CD4-positive, alpha-beta memory T cell (primary cell): ENCODE data around the gene PILRB. TPM values are rescaled to one million over a fixed set of nuclear protein-coding genes. Genes with fewer than 3 reads are reported as not detected.
"Not testable (repeated sequence)": the region's sequence is repeated elsewhere in the genome, so short reads cannot be mapped to it uniquely, and the experiment has no call there.

Source experiments
- CTCF ChIA-PET: fragments of 350-600 bp; sonication (Branson Sonifier 250); formaldehyde crosslinking; loops from one replicate; lab custom pipeline; 2021; ENCODE audit warnings: inconsistent platforms; ENCODE audit not compliant: partially characterized antibody; lab: Charles Lee
- POLR2A ChIA-PET: fragments of 350-600 bp; sonication (Branson Sonifier 250); formaldehyde crosslinking; loops from one replicate; lab custom pipeline; 2021; ENCODE audit not compliant: partially characterized antibody; lab: Charles Lee
- DNase-seq, 5 donors: peaks; one replicate each; pipeline versions ENCODE4 v3.0.0 to v3.0.0-alpha.2; 2020 to 2022; ENCODE audit warnings: mixed read lengths in 1 of 5
- H3K27ac ChIP-seq: one replicate; pipeline ENCODE4 v1.7.0; 2013; ENCODE audit warnings: low read depth, low read length
- H3K27me3 ChIP-seq: 2 replicates; pipeline ENCODE4 v1.7.0; 2013; ENCODE audit warnings: mild to moderate bottlenecking, low read length, moderate library complexity; ENCODE audit not compliant: insufficient read depth
- H3K36me3 ChIP-seq: 2 replicates; pipeline ENCODE4 v1.7.0; 2013; ENCODE audit warnings: mild to moderate bottlenecking, low read length, moderate library complexity; ENCODE audit not compliant: insufficient read depth
- H3K4me1 ChIP-seq: 2 replicates; pipeline ENCODE4 v1.7.0; 2013; ENCODE audit warnings: mild to moderate bottlenecking, low read length, moderate library complexity; ENCODE audit not compliant: insufficient read depth
- H3K4me3 ChIP-seq, 2 donors: one replicate each; pipeline ENCODE4 v1.7.0; 2013; ENCODE audit warnings: low read length in 2 of 2, mild to moderate bottlenecking in 1 of 2
- H3K9me3 ChIP-seq, 2 donors: one replicate each; pipeline ENCODE4 v1.7.0; 2013; ENCODE audit warnings: low read length in 2 of 2, control low read depth in 1 of 2; ENCODE audit not compliant: control insufficient read depth in 1 of 2
- H3K27ac Mint-ChIP-seq, 7 donors: one replicate each; pipeline ENCODE4 v1.8.0; 2020 to 2021; ENCODE audit warnings: mixed read lengths in 7 of 7, mild to moderate bottlenecking in 6 of 7, inconsistent platforms in 3 of 7, moderate library complexity in 3 of 7
- H3K27me3 Mint-ChIP-seq, 2 donors: one replicate each; pipeline ENCODE4 v1.8.0; 2020 to 2021; ENCODE audit warnings: mixed read lengths in 2 of 2
- H3K36me3 Mint-ChIP-seq, 2 donors: one replicate each; pipeline ENCODE4 v1.8.0; 2020 to 2021; ENCODE audit warnings: mixed read lengths in 2 of 2, inconsistent platforms in 1 of 2, mild to moderate bottlenecking in 1 of 2
- H3K4me1 Mint-ChIP-seq, 4 donors: one replicate each; pipeline ENCODE4 v1.8.0; 2020 to 2021; ENCODE audit warnings: mixed read lengths in 4 of 4, mild to moderate bottlenecking in 1 of 4
- H3K4me3 Mint-ChIP-seq, 8 donors: one replicate each; pipeline ENCODE4 v1.8.0; 2020 to 2021; ENCODE audit warnings: mixed read lengths in 8 of 8, mild to moderate bottlenecking in 7 of 8, moderate library complexity in 6 of 8, inconsistent platforms in 3 of 8
- H3K9me3 Mint-ChIP-seq, 8 donors: one replicate each; pipeline ENCODE4 v1.8.0; 2020 to 2021; ENCODE audit warnings: mixed read lengths in 8 of 8, mild to moderate bottlenecking in 5 of 8, inconsistent platforms in 3 of 8, moderate library complexity in 1 of 8
- intact Hi-C: fragments of 100-400 bp; cut with micrococcal nuclease; formaldehyde crosslinking; loops from one replicate; pipeline ENCODE4 v1.15.1; 2023
- polyA plus RNA-seq, 2 donors: library from polyadenylated mRNA; unstranded; fragments of 300-500 nt; fragmentation: Illumina TruSeq; gene quantifications; one replicate each; pipeline ENCODE4 v1.2.3, GENCODE V29; 2021
- total RNA-seq, 2 experiments: library from RNA; stranded (reverse); gene quantifications; one replicate each; pipeline ENCODE4 v1.2.3, GENCODE V29; 2021

Gene PILRB
- total and polyA plus RNA-seq, 4 experiments from 2014 or later = 1.1 to 117 (median 54.7) TPM

- Histone ChIP-seq H3K27ac (no peak overlapping the region), H3K36me3 (peaks cover 20% of the 10 kb centered on the region), H3K9me3 (no peaks in the 10 kb centered on the region), H3K4me1 (peaks cover 15% of the 10 kb centered on the region), H3K27me3 (no peaks in the 10 kb centered on the region), H3K4me3 (no peak overlapping the region)
- Mint-ChIP-seq H3K36me3 (peaks cover 31 to 46% of the 10 kb centered on the region in 2 donors), H3K27ac (peak overlapping the region in 1 of 7 donors; percentile 38), H3K27me3 (no peaks in the 10 kb centered on the region), H3K4me1 (peaks cover 10 to 31% (median 21%) of the 10 kb centered on the region in 4 donors), H3K4me3 (no peak overlapping the region), H3K9me3 (peaks cover 0 to 1% (median 0%) of the 10 kb centered on the region in 8 donors)
- CTCF ChIA-PET = no interaction called here
- intact Hi-C loops = no loop called here
- DNase-seq = no peak
- POLR2A ChIA-PET = no interaction called here
Measured at GRCh38 chr7:100364480-100364879, 6.6 kb downstream of the PILRB start.

DNA sequence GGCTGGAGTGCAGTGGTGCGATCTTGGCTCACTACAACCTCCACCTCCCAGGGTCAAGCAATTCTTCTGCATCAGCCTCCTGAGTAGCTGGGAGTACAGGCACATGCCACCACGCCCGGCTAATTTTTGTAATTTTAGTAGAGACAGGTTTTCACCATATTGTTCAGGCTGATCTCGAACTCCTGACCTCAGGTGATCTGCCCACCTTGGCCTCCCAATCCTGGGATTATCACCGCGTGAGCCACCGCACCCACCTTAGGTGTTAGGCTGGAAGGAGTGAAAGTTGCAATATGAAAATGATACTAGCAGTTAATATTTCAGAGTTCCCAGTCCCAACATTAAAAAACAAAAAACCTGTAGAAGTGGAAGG lies 8.1 kb downstream of the PILRB start:
- DNase-seq, CTCF ChIA-PET, H3K27me3 ChIP-seq, H3K27me3 Mint-ChIP-seq, POLR2A ChIA-PET, H3K4me3 ChIP-seq, H3K9me3 Mint-ChIP-seq, H3K27ac ChIP-seq, H3K9me3 ChIP-seq: not testable (repeated sequence)
- H3K36me3 Mint-ChIP-seq = peaks cover 21 to 35% of the 10 kb centered on the region in 2 donors
- H3K4me1 Mint-ChIP-seq = peaks cover 10 to 31% (median 19%) of the 10 kb centered on the region in 4 donors
- intact Hi-C loops = loop anchor here (5.0 kb wide), 1 partner anchor 41 kb away; no protein-coding TSS in a partner anchor
- Histone ChIP-seq H3K36me3 (peaks cover 11% of the 10 kb centered on the region), H3K4me1 (peaks cover 15% of the 10 kb centered on the region)
- peak overlapping the region in 1 of 8 donors; percentile 20 for H3K4me3 Mint-ChIP-seq
- H3K27ac Mint-ChIP-seq = peak overlapping the region; percentile 60 to 86 (median 64)

GRCh38 chr7:100366411-100367250 lies 8.7 kb downstream of the PILRB start:
- DNase-seq = no peak
- H3K4me3 Mint-ChIP-seq = peak overlapping the region in 2 of 8 donors; percentile 20 to 64
- intact Hi-C loops = loop anchor here (5.0 kb wide), 1 partner anchor 41 kb away; no protein-coding TSS in a partner anchor
- Histone ChIP-seq H3K4me3 (no peak overlapping the region), H3K9me3 (no peaks in the 10 kb centered on the region), H3K36me3 (peaks cover 6% of the 10 kb centered on the region), H3K27me3 (no peaks in the 10 kb centered on the region), H3K4me1 (peaks cover 15% of the 10 kb centered on the region), H3K27ac (no peak overlapping the region)
- POLR2A ChIA-PET = no interaction called here
- peaks cover 19 to 31% of the 10 kb centered on the region in 2 donors for H3K36me3 Mint-ChIP-seq
- H3K27ac Mint-ChIP-seq = peak overlapping the region; percentile 62 to 86 (median 77)
- peaks cover 10 to 31% (median 19%) of the 10 kb centered on the region in 4 donors for H3K4me1 Mint-ChIP-seq
- CTCF ChIA-PET = no interaction called here
- H3K9me3 Mint-ChIP-seq = peaks cover 0 to 1% (median 0%) of the 10 kb centered on the region in 8 donors
- H3K27me3 Mint-ChIP-seq = no peaks in the 10 kb centered on the region

DNA sequence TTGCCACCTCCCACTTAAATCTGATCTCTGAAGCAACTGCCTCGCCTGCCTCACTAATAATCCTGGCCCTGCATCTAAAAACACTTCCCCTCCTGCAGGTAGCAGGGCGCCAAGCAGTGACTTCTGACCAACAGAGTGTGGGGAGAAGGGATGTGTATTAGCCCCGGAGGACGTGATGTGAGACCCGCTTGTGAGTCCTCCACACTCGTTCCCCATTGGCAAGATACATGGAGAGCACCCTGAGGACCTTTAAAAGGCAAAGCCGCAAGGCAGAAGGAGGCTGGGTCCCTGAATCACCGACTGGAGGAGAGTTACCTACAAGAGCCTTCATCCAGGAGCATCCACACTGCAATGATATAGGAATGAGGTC lies 9.3 kb downstream of the PILRB start:
- Mint-ChIP-seq H3K36me3 (peaks cover 13 to 25% of the 10 kb centered on the region in 2 donors), H3K9me3 (peaks cover 0 to 1% (median 0%) of the 10 kb centered on the region in 8 donors), H3K4me1 (peaks cover 10 to 31% (median 19%) of the 10 kb centered on the region in 4 donors), H3K4me3 (no peak overlapping the region), H3K27ac (peak overlapping the region in 3 of 7 donors; percentile 64 to 77 (median 70)), H3K27me3 (no peaks in the 10 kb centered on the region)
- H3K4me1 ChIP-seq = peaks cover 15% of the 10 kb centered on the region
- no peak overlapping the region for H3K4me3 ChIP-seq
- no peaks in the 10 kb centered on the region for H3K9me3 ChIP-seq
- no peaks in the 10 kb centered on the region for H3K36me3 ChIP-seq
- ChIA-PET POLR2A (no interaction called here), CTCF (no interaction called here)
- DNase-seq = no peak
- H3K27ac ChIP-seq = no peak overlapping the region
- no peaks in the 10 kb centered on the region for H3K27me3 ChIP-seq
- intact Hi-C loops = loop anchor here (5.0 kb wide), 1 partner anchor 40 kb away; no protein-coding TSS in a partner anchor

GRCh38 chr7:100367676-100368613 lies 10.0 kb downstream of the PILRB start:
- Mint-ChIP-seq H3K27me3 (no peaks in the 10 kb centered on the region), H3K9me3 (peaks cover 0 to 1% (median 0%) of the 10 kb centered on the region in 8 donors), H3K4me1 (peaks cover 10 to 31% (median 21%) of the 10 kb centered on the region in 4 donors), H3K27ac (peak overlapping the region in 5 of 7 donors; percentile 15 to 77 (median 64)), H3K36me3 (peaks cover 11 to 23% of the 10 kb centered on the region in 2 donors), H3K4me3 (no peak overlapping the region)
- Histone ChIP-seq H3K27ac (no peak overlapping the region), H3K9me3 (no peaks in the 10 kb centered on the region), H3K4me1 (peaks cover 15% of the 10 kb centered on the region), H3K4me3 (no peak overlapping the region), H3K36me3 (no peaks in the 10 kb centered on the region), H3K27me3 (no peaks in the 10 kb centered on the region)
- no peak for DNase-seq
- ChIA-PET CTCF (no interaction called here), POLR2A (no interaction called here)
- intact Hi-C loops = loop anchor here (5.0 kb wide), 1 partner anchor 39 kb away; no protein-coding TSS in a partner anchor

- H3K4me1 ChIP-seq = peaks cover 15% of the 10 kb centered on the region
- peaks cover 10 to 30% (median 21%) of the 10 kb centered on the region in 4 donors for H3K4me1 Mint-ChIP-seq
- no peaks in the 10 kb centered on the region for H3K9me3 ChIP-seq
- ChIA-PET POLR2A (no interaction called here), CTCF (no interaction called here)
- H3K27me3 ChIP-seq = no peaks in the 10 kb centered on the region
- no peaks in the 10 kb centered on the region for H3K27me3 Mint-ChIP-seq
- intact Hi-C loops = loop anchor here (5.0 kb wide), 1 partner anchor 38 kb away; no protein-coding TSS in a partner anchor
- peak overlapping the region in 1 of 7 donors; percentile 64 for H3K27ac Mint-ChIP-seq
- no peak for DNase-seq
- no peak overlapping the region for H3K4me3 ChIP-seq
- H3K27ac ChIP-seq = no peak overlapping the region
- no peak overlapping the region for H3K4me3 Mint-ChIP-seq
- H3K36me3 Mint-ChIP-seq = peaks cover 6 to 17% of the 10 kb centered on the region in 2 donors
- H3K9me3 Mint-ChIP-seq = peaks cover 0 to 1% (median 0%) of the 10 kb centered on the region in 8 donors
- H3K36me3 ChIP-seq = no peaks in the 10 kb centered on the region
Measured at GRCh38 chr7:100369105-100369504, 11.2 kb downstream of the PILRB start.
